HG03159 (cell line): ENCODE results near the gene EIF4G3.
"Not testable (repeated sequence)": the region's sequence is repeated elsewhere in the genome, so short reads cannot be mapped to it uniquely, and the experiment has no call there.

Experiments used
- ATAC-seq: cut with Tn5 transposase; IDR thresholded peaks from one replicate; pipeline ENCODE4 v1.9.1; 2021; ENCODE audit warnings: mild to moderate bottlenecking, moderate library complexity; ENCODE audit not compliant: unreplicated experiment

The EIF4G3 gene

GRCh38 chr1:20848162-20848561 lies 328.5 kb downstream of the EIF4G3 start:
- no peak for ATAC-seq

GRCh38 chr1:20847611-20848080 lies 329.1 kb downstream of the EIF4G3 start:
- no peak for ATAC-seq

- no peak for ATAC-seq
These were observed 330.0 kb downstream of the EIF4G3 start for GRCh38 chr1:20846461-20847374.

- ATAC-seq: no peak
These were observed 336.0 kb downstream of the EIF4G3 start for GRCh38 chr1:20840731-20841130.

- ATAC-seq: no peak
These were observed 339.0 kb downstream of the EIF4G3 start for GRCh38 chr1:20837554-20838192.

DNA sequence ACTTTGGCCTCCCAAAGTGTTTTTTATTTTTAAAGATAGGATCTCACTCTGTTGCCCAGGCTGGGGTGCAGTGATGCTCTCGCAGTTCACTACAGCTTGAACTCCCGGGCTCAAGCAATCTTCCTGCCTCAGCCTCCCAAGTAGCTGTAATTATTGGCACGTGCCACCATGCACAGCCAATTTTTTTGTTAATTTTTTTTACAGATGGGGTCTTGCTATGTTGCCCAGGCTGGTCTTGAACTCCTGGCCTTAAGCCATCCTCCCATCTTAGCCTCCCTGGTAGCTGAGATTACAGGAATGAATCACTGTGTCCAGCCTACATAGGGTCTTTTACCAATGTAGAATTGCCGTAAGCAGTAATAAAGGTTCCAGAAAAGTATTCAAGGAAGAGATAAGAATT lies 340.5 kb downstream of the EIF4G3 start:
- ATAC-seq: no peak

DNA sequence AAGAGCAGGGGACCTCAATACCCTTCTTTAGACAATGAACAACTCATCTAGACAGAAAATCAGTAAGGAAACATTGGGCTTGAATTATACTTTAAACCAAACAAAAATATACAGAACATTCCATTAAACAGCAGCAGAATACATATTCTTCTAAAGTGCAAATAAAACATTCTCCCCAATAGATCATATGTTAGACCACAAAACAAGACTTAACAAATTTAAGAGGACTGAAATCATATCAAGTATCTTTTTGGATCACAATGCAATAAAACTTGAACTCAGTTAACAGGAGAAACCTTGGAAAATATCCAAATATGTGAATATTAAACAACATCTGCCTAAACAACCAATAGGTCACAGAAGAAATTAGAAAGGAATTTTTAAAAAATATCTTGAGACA lies 341.9 kb downstream of the EIF4G3 start:
- ATAC-seq: no peak

DNA sequence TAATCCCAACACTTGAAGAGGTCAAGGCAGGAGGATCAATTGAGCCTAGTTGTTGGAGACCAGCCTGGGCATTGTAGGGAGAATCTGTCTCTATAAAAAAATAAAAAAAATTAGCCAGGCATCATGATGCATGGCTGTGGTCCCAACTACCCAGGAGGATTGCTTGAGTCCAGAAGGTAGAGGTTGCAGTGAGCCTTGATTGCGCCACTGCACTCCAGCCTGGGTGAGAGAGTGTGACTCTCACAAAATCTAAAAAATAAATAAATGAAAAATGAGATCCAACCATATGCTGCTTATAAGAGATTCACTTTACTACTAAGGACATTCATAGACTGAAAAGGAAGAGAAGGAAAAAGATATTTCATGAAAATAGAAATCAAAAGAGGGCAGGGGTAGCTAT lies 342.5 kb downstream of the EIF4G3 start:
- ATAC-seq: no peak

- ATAC-seq: no peak
These were observed 346.3 kb downstream of the EIF4G3 start for GRCh38 chr1:20830378-20830777.

DNA sequence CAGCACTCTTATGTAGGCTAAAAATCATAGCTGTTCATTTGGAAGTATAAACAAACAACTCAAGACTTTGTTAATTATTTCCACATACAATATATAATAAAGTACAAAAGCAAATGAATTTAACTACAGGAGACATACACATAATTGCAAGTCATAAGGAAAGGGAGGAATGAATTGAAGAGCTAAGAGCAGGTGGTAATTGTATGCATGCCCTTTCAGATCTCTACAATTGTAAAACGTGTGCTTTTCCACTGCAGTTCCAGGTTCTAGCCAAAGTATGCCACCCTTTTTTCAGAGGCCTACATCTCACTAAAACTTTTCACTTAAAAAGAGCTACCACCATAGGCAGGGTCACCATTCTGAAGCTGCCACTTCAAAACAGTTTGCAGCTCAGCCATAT lies 346.8 kb downstream of the EIF4G3 start:
- ATAC-seq: no peak

GRCh38 chr1:20829531-20829930 lies 347.2 kb downstream of the EIF4G3 start:
- ATAC-seq: no peak

- ATAC-seq: no peak
These were observed 352.9 kb downstream of the EIF4G3 start for GRCh38 chr1:20823845-20824244.

DNA sequence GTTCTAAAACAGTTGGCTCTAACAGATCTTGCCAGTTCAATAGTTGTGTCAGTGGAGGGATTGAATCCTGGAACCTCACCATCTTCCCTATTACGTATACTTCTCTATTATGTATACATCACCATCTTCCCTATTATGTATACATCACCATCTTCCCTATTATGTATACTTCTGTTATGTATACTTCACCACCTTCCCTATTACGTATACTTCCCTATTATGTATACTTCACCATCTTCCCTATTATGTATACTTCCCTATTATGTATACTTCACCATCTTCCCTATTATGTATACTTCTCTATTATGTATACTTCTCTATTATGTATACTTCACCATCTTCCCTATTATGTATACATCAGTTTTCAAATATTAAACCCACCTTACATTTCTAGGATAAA lies 355.2 kb downstream of the EIF4G3 start:
- no peak for ATAC-seq

GRCh38 chr1:20819818-20820217 lies 356.9 kb downstream of the EIF4G3 start:
- ATAC-seq: no peak

GRCh38 chr1:20814534-20814871 lies 362.2 kb downstream of the EIF4G3 start:
- ATAC-seq: no peak

DNA sequence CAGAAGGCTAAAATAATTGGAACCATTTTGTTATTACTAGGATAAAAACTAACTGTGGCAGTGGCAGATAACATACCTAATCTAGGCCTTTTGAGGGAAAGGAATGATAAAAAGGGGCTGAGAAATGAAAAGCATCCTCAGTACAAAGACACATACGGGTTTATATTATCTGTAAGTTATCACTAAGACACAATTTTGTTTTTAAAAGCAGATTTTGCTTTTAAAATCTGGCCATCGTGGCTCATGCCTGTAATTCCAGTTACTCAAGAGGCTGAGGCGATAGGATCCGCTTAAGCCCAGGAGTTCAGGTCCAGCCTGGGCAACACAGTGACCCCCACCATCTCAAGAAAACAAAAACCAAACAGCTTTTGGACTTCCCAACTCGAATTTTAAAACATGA lies 364.8 kb downstream of the EIF4G3 start:
- no peak for ATAC-seq

DNA sequence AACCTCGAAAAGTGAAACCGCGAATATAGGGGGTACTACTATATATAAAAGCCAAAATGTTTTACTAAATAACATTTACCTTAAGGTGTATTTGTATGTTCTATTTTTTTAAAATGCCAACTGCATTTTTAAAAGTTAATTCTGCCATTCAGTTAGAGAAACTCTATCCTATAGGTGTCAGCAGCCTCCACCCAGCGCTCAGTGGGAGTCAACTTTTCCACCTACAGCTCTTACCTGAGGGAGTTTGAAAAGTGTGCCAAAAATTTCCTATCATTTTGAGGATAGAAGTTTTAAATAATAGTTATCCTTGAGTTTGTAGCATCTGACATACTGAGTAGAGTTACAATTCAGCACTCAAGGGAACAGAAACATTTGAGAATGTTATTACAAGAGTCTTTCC lies 383.5 kb downstream of the EIF4G3 start:
- ATAC-seq: no peak

DNA sequence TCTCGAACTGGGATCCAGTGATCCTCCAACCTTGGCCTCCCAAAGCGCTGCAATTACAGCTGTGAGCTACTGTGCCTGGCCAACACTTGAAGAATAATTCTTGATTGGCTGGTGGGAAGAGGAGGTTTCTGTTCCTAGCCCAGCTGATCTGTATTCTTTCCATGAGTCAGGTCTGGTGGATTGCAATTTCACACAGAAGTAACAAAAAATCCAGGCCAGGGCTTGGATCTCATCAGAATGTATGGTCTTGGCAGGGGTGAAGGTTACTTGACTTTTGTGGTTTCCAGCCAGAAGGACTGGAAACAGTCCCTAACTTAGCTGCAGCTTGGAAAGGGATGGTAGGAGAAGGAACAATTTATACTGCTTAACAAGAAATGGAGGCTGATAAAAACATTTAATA lies 384.5 kb downstream of the EIF4G3 start:
- ATAC-seq: no peak

- ATAC-seq: no peak
These were observed 385.9 kb downstream of the EIF4G3 start for GRCh38 chr1:20790785-20791184.

DNA sequence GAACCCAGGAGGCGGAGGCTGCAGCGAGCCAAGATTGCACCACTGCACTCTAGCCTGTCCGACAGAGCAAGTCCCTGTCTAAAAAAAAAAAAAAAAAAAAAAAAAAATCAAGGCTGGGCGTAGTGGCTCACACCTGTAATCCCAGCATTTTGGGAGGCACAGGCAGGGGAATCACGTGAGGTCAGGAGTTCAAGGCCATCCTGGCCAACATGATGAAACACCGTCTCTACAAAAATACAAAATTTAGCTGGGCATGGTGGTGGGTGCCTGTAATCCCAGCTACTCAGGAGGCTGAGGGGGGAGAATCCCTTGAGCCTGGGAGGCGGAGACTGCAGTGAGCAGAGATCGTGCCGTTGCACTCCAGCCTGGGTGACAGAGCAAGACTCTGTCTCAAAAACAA lies 387.1 kb downstream of the EIF4G3 start:
- not testable (repeated sequence) for ATAC-seq

DNA sequence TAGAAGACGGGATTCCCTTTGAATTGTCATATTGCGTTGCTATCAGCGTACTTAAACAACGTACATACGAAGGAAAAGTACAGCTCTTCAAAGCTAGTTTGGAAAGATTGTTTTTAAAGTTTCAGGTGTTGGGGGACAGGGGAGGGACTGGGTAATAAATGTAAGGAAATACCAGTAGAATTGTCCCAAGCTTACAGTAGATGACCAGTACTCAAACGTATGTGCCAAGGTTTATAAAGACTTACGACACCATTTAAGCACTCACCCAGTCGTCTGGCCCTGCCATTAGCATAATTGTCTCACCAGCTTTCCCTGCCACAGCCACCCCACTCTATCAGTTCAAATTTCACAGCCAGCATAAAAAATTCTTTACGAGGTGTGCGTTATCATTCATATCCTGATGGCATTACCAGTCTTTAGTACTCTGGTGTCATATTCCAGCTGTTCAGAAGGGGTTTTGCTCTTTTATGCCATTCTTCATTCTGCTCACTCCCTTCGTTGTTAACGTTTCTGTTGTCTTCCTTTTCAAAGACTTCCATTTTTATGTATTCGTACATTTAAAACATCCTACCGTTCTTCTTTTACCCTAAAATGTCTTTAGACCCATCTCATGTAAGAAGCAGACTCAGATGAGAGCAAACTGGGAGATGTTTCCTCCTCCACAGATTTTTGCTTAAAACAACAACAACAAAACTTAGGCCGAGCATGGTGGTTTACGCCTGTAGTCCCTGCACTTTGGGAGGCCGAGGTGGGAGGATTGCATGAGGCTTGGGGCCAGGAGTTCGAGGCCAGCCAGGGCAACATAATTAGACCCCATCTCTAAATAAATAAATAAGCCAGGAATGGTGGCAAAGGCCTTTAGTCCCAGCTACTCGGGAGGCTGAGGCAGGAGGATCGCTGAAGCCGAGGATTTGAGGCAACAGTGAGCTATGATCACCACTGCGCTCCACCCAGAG lies 388.6 kb downstream of the EIF4G3 start:
- no peak for ATAC-seq
